ENCODE measurements around the gene DAAM1. TPM values are rescaled to one million over a fixed set of nuclear protein-coding genes. Genes with fewer than 3 reads are reported as not detected.

Gene DAAM1
- total RNA-seq, 1 experiment from 2014 or later: 30.4 TPM

DNA sequence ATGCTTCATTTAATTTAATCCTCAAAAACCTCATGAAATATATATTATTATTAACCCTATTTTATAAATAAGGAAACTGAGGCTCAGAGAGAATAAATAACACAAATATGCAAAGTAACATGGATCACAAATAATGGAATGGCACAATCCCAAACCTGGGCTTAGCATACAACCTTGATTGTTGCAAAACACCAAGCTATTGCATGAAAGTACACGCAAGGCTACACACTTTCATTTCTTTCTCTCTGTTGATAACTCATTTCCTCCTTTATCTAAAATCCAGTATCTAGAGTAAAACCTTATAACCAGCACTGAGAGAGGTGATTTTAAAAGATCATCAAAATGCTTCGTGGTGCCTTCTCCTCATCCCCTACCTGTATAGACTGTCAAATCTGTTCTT is 2.8 kb upstream of the DAAM1 start (continued):
- TF ChIP-seq, protein P1, sequence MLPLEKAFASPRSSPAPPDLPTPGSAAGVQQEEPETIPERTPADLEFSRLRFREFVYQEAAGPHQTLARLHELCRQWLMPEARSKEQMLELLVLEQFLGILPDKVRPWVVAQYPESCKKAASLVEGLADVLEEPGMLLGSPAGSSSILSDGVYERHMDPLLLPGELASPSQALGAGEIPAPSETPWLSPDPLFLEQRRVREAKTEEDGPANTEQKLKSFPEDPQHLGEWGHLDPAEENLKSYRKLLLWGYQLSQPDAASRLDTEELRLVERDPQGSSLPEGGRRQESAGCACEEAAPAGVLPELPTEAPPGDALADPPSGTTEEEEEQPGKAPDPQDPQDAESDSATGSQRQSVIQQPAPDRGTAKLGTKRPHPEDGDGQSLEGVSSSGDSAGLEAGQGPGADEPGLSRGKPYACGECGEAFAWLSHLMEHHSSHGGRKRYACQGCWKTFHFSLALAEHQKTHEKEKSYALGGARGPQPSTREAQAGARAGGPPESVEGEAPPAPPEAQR (CRISPR knock-in tag; IDR thresholded peaks at IDR 0.05): no peak
- TF ChIP-seq, protein P2, sequence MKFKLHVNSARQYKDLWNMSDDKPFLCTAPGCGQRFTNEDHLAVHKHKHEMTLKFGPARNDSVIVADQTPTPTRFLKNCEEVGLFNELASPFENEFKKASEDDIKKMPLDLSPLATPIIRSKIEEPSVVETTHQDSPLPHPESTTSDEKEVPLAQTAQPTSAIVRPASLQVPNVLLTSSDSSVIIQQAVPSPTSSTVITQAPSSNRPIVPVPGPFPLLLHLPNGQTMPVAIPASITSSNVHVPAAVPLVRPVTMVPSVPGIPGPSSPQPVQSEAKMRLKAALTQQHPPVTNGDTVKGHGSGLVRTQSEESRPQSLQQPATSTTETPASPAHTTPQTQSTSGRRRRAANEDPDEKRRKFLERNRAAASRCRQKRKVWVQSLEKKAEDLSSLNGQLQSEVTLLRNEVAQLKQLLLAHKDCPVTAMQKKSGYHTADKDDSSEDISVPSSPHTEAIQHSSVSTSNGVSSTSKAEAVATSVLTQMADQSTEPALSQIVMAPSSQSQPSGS (CRISPR knock-in tag; IDR thresholded peaks at IDR 0.05; ENCODE audit: borderline replicate concordance, low read depth): no peak
- TF ChIP-seq ZNF416 (CRISPR knock-in tag; IDR thresholded peaks at IDR 0.05) (no peak), CBFB (CRISPR knock-in tag; IDR thresholded peaks at IDR 0.05; ENCODE audit: low read depth) (no peak), PRRX2 (CRISPR knock-in tag; IDR thresholded peaks at IDR 0.05) (no peak)

DNA sequence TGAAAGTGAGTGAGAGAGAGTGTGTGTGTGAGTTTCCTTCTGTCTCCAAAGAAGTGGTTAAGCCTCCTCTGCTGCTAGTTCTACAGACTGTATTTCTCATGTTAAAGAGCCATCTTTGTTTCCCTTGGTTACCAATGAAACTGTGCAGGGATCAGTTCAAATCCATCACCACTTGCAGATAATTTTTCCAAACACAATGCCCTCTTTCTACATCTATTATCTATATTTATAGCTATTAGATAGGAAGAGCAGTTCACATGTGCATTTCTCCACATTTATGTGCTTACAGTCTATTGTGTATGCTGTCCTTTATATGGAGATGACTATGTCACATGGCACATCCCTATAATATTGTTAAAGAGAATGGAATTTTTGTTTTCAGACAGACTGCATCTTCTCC is 2.2 kb upstream of the DAAM1 start:
- Mint-ChIP-seq H3K9me3 (no peaks in the 10 kb centered on the region), H3K27me3 (ENCODE audit: low read depth) (peaks cover 35% of the 10 kb centered on the region), H3K36me3 (no peaks in the 10 kb centered on the region), H3K4me1 (peaks cover 13% of the 10 kb centered on the region), H3K4me3 (no peak overlapping the region), H3K27ac (no peak overlapping the region)
- TF ChIP-seq, protein P3, sequence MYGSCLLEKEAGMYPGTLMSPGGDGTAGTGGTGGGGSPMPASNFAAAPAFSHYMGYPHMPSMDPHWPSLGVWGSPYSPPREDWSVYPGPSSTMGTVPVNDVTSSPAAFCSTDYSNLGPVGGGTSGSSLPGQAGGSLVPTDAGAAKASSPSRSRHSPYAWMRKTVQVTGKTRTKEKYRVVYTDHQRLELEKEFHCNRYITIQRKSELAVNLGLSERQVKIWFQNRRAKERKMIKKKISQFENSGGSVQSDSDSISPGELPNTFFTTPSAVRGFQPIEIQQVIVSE (CRISPR knock-in tag; IDR thresholded peaks at IDR 0.05; ENCODE audit: borderline replicate concordance): no peak
- no peak for TF ChIP-seq IRF2 (CRISPR knock-in tag; IDR thresholded peaks at IDR 0.05; ENCODE audit: borderline replicate concordance, low read depth)
- TF ChIP-seq ZNF138 (CRISPR knock-in tag; conservative IDR thresholded peaks at IDR 0.05): no peak
- TF ChIP-seq, protein P4, sequence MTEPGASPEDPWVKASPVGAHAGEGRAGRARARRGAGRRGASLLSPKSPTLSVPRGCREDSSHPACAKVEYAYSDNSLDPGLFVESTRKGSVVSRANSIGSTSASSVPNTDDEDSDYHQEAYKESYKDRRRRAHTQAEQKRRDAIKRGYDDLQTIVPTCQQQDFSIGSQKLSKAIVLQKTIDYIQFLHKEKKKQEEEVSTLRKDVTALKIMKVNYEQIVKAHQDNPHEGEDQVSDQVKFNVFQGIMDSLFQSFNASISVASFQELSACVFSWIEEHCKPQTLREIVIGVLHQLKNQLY (CRISPR knock-in tag; IDR thresholded peaks at IDR 0.05): no peak
- TF ChIP-seq FOXK1 (CRISPR knock-in tag; IDR thresholded peaks at IDR 0.05): no peak
- TF ChIP-seq TP53 (CRISPR knock-in tag; IDR thresholded peaks at IDR 0.05): no peak
- TF ChIP-seq, protein P5, sequence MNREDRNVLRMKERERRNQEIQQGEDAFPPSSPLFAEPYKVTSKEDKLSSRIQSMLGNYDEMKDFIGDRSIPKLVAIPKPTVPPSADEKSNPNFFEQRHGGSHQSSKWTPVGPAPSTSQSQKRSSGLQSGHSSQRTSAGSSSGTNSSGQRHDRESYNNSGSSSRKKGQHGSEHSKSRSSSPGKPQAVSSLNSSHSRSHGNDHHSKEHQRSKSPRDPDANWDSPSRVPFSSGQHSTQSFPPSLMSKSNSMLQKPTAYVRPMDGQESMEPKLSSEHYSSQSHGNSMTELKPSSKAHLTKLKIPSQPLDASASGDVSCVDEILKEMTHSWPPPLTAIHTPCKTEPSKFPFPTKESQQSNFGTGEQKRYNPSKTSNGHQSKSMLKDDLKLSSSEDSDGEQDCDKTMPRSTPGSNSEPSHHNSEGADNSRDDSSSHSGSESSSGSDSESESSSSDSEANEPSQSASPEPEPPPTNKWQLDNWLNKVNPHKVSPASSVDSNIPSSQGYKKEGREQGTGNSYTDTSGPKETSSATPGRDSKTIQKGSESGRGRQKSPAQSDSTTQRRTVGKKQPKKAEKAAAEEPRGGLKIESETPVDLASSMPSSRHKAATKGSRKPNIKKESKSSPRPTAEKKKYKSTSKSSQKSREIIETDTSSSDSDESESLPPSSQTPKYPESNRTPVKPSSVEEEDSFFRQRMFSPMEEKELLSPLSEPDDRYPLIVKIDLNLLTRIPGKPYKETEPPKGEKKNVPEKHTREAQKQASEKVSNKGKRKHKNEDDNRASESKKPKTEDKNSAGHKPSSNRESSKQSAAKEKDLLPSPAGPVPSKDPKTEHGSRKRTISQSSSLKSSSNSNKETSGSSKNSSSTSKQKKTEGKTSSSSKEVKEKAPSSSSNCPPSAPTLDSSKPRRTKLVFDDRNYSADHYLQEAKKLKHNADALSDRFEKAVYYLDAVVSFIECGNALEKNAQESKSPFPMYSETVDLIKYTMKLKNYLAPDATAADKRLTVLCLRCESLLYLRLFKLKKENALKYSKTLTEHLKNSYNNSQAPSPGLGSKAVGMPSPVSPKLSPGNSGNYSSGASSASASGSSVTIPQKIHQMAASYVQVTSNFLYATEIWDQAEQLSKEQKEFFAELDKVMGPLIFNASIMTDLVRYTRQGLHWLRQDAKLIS (CRISPR knock-in tag; IDR thresholded peaks at IDR 0.05; ENCODE audit: borderline replicate concordance): no peak
- no peak for TF ChIP-seq ZNF396 (CRISPR knock-in tag; IDR thresholded peaks at IDR 0.05; ENCODE audit: borderline replicate concordance)
- no peak for TF ChIP-seq ETV6 (CRISPR knock-in tag; IDR thresholded peaks at IDR 0.05)
- TF ChIP-seq ZNF423 (CRISPR knock-in tag; IDR thresholded peaks at IDR 0.05): no peak
- TF ChIP-seq, protein P6, sequence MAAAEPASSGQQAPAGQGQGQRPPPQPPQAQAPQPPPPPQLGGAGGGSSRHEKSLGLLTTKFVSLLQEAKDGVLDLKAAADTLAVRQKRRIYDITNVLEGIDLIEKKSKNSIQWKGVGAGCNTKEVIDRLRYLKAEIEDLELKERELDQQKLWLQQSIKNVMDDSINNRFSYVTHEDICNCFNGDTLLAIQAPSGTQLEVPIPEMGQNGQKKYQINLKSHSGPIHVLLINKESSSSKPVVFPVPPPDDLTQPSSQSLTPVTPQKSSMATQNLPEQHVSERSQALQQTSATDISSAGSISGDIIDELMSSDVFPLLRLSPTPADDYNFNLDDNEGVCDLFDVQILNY (CRISPR knock-in tag; IDR thresholded peaks at IDR 0.05): no peak
- TF ChIP-seq GRHL2 (CRISPR knock-in tag; IDR thresholded peaks at IDR 0.05; ENCODE audit: insufficient replicate concordance, severe bottlenecking): no peak
- ChIA-PET POLR2A (interaction anchor here (0.8 kb wide), 1 partner anchor 55 kb away, joined by 3 read pairs; no protein-coding TSS in a partner anchor), CTCF (no interaction called here)
- ATAC-seq: no peak
- no peak for DNase-seq (ENCODE audit: low spot score)
